ENCODE measurements around the gene SAMD10. TPM values are rescaled to one million over a fixed set of nuclear protein-coding genes. Genes with fewer than 3 reads are reported as not detected.

SAMD10 gene
- total RNA-seq, 1 experiment from 2014 or later = 8.8 TPM

DNA sequence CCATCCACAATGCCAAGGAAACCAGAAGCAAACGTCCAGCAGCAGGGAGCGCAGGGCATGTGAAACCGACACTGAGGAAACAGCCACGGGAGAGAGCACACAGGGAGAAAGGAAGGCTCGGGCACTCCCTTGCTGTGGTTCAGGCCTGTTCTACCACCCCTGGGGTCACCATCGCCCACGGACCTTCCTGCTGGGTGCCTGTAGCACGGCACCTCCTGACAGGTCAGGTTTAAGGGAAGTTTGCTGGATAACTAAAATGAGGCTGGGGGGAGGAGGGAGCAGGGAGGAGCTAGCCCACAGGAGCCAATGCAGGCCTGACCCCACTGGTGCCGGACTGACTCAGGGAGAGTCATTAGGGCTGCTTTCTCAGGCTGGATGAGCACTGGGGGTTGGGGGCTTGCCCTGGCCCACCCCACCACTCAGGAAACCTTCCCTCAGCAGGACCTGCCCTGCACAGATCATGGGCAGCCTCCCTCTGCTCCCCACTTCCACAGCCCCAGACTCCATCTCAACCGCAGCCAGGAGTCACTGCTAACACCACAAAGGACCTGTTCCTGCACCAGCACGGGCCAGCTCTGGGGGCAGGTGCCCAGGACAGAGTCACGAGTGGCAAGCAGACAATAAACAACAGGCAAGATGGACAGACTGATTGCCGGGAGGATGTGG lies 25.5 kb downstream of the SAMD10 start:
- H3K4me3 ChIP-seq (ENCODE audit: low read depth in 2 of 2, low read length in 2 of 2) = peak overlapping the region; percentile 77 to 85

DNA sequence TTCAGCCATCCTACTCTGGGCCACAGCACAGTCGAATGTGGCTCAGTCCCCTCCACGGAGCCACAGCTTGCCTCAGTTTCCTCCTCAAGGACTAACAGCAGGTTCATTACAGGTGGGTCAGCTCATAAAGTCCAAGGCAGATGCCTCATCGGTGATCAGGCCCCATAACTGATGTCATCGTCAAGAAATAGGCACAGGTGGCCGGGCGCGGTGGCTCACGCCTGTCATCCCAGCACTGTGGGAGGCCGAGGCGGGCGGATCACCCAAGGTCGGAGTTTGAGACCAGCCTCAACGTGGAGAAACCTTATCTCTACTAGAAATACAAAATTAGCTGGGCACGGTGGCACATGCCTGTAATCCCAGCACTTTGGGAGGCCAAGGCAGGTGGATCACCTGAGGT lies 26.7 kb downstream of the SAMD10 start:
- peaks cover 3% of the 10 kb centered on the region; the same call in 1 of the 2 replicates for H3K36me3 ChIP-seq (ENCODE audit: control insufficient read depth, insufficient read depth, low read length)
- intact Hi-C loops (cut with micrococcal nuclease; ENCODE audit: unreplicated experiment) = no loop called here
- peaks cover 61% of the 10 kb centered on the region for H3K4me1 ChIP-seq (ENCODE audit: control insufficient read depth, insufficient read depth, low read length)
- TSS peak; percentile 33 for BruUV-seq (replicated peaks)
- TF ChIP-seq, protein P1, sequence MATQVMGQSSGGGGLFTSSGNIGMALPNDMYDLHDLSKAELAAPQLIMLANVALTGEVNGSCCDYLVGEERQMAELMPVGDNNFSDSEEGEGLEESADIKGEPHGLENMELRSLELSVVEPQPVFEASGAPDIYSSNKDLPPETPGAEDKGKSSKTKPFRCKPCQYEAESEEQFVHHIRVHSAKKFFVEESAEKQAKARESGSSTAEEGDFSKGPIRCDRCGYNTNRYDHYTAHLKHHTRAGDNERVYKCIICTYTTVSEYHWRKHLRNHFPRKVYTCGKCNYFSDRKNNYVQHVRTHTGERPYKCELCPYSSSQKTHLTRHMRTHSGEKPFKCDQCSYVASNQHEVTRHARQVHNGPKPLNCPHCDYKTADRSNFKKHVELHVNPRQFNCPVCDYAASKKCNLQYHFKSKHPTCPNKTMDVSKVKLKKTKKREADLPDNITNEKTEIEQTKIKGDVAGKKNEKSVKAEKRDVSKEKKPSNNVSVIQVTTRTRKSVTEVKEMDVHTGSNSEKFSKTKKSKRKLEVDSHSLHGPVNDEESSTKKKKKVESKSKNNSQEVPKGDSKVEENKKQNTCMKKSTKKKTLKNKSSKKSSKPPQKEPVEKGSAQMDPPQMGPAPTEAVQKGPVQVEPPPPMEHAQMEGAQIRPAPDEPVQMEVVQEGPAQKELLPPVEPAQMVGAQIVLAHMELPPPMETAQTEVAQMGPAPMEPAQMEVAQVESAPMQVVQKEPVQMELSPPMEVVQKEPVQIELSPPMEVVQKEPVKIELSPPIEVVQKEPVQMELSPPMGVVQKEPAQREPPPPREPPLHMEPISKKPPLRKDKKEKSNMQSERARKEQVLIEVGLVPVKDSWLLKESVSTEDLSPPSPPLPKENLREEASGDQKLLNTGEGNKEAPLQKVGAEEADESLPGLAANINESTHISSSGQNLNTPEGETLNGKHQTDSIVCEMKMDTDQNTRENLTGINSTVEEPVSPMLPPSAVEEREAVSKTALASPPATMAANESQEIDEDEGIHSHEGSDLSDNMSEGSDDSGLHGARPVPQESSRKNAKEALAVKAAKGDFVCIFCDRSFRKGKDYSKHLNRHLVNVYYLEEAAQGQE (IDR thresholded peaks at IDR 0.05; ENCODE audit: insufficient read depth in 1 of 2, low read depth in 2 of 2, low read length in 1 of 2) = no peak
- TF ChIP-seq POLR2AphosphoS5 (IDR thresholded peaks at IDR 0.05; ENCODE audit: low read depth, low read length) = no peak
- no peak for TF ChIP-seq TCF7L2 (IDR thresholded peaks at IDR 0.05; ENCODE audit: low read depth, low read length)
- no peak for TF ChIP-seq SIN3A (IDR thresholded peaks at IDR 0.05; ENCODE audit: borderline replicate concordance, insufficient read depth, low read depth, low read length)
- TF ChIP-seq, protein P2, sequence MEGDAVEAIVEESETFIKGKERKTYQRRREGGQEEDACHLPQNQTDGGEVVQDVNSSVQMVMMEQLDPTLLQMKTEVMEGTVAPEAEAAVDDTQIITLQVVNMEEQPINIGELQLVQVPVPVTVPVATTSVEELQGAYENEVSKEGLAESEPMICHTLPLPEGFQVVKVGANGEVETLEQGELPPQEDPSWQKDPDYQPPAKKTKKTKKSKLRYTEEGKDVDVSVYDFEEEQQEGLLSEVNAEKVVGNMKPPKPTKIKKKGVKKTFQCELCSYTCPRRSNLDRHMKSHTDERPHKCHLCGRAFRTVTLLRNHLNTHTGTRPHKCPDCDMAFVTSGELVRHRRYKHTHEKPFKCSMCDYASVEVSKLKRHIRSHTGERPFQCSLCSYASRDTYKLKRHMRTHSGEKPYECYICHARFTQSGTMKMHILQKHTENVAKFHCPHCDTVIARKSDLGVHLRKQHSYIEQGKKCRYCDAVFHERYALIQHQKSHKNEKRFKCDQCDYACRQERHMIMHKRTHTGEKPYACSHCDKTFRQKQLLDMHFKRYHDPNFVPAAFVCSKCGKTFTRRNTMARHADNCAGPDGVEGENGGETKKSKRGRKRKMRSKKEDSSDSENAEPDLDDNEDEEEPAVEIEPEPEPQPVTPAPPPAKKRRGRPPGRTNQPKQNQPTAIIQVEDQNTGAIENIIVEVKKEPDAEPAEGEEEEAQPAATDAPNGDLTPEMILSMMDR (IDR thresholded peaks at IDR 0.05) = no peak
- ChIA-PET CTCF (no interaction called here), POLR2A (no interaction called here)
- peak overlapping the region; percentile 65 for H3K27ac ChIP-seq (ENCODE audit: low read length)
- in situ Hi-C loops (cut with HindIII; ENCODE audit: low pct_unique_long_range_greater_than_20kb, low sequenced_read_pairs) = no loop called here
- H3K4me3 ChIP-seq (ENCODE audit: low read depth in 2 of 2, low read length in 2 of 2) = no peak overlapping the region
- H3K27me3 ChIP-seq (ENCODE audit: control insufficient read depth, insufficient read depth, low read length) = no peaks in the 10 kb centered on the region
- no peak for ATAC-seq
- H3K9me3 ChIP-seq (ENCODE audit: control insufficient read depth, insufficient read depth, low read depth, low read length) = no peaks in the 10 kb centered on the region
- DNase-seq (ENCODE audit: low read depth, low spot score) = no peak

More for the DNA sequence above, 25.5 kb downstream of the SAMD10 start:
- Histone ChIP-seq H3K27me3 (ENCODE audit: control insufficient read depth, insufficient read depth, low read length) (no peaks in the 10 kb centered on the region), H3K27ac (ENCODE audit: low read length) (peak overlapping the region; percentile 85), H3K9me3 (ENCODE audit: control insufficient read depth, insufficient read depth, low read depth, low read length) (no peaks in the 10 kb centered on the region), H3K36me3 (ENCODE audit: control insufficient read depth, insufficient read depth, low read length) (peaks cover 3% of the 10 kb centered on the region; the same call in 1 of the 2 replicates), H3K4me1 (ENCODE audit: control insufficient read depth, insufficient read depth, low read length) (peaks cover 63% of the 10 kb centered on the region)
- no TSS peak for BruUV-seq (replicated peaks)
- POLR2A ChIA-PET = interaction anchor here (0.7 kb wide), 1 partner anchor 39 kb away, joined by 3 read pairs; no protein-coding TSS in a partner anchor
- in situ Hi-C loops (cut with HindIII; ENCODE audit: low pct_unique_long_range_greater_than_20kb, low sequenced_read_pairs) = no loop called here
- DNase-seq (ENCODE audit: low read depth, low spot score) (no peak), ATAC-seq (no peak)
- TF ChIP-seq POLR2AphosphoS5 (IDR thresholded peaks at IDR 0.05; ENCODE audit: low read depth, low read length) (no peak), TCF7L2 (IDR thresholded peaks at IDR 0.05; ENCODE audit: low read depth, low read length) (no peak), SIN3A (IDR thresholded peaks at IDR 0.05; ENCODE audit: borderline replicate concordance, insufficient read depth, low read depth, low read length) (no peak)
- TF ChIP-seq, protein P2 (IDR thresholded peaks at IDR 0.05) = no peak
- TF ChIP-seq, protein P1 (IDR thresholded peaks at IDR 0.05; ENCODE audit: insufficient read depth in 1 of 2, low read depth in 2 of 2, low read length in 1 of 2) = no peak
- CTCF ChIA-PET = no interaction called here
- intact Hi-C loops (cut with micrococcal nuclease; ENCODE audit: unreplicated experiment) = no loop called here
